Liver (tissue), 9 donors: Measurements from ENCODE around the gene RADIL. TPM values are rescaled to one million over a fixed set of nuclear protein-coding genes. Genes with fewer than 3 reads are reported as not detected.

Source experiments
- DNase-seq: peaks from one replicate; pipeline ENCODE4 v3.0.0-alpha.2; 2017; ENCODE audit warnings: low spot score
- H3K27ac ChIP-seq, 2 donors: one replicate each; pipeline ENCODE4 v1.7.0; 2013; ENCODE audit warnings: inconsistent platforms in 2 of 2, low read length in 2 of 2, control low read depth in 1 of 2, low read depth in 1 of 2, mild to moderate bottlenecking in 1 of 2
- H3K27me3 ChIP-seq, 4 donors: one replicate each; pipeline versions ENCODE4 v1.6.1 to v1.7.0; 2013; ENCODE audit warnings: low read length in 3 of 4, inconsistent platforms in 1 of 4, mild to moderate bottlenecking in 1 of 4, moderate library complexity in 1 of 4; ENCODE audit not compliant: control insufficient read depth in 4 of 4, insufficient read depth in 4 of 4
- H3K36me3 ChIP-seq, 4 donors: one replicate each; pipeline versions ENCODE4 v1.6.1 to v1.7.0; 2013; ENCODE audit warnings: low read length in 3 of 4, mild to moderate bottlenecking in 3 of 4, low read depth in 1 of 4, moderate library complexity in 1 of 4; ENCODE audit not compliant: control insufficient read depth in 4 of 4, insufficient read depth in 3 of 4
- H3K4me1 ChIP-seq, 4 donors: one replicate each; pipeline versions ENCODE4 v1.6.1 to v1.7.0; 2013; ENCODE audit warnings: low read length in 3 of 4, mild to moderate bottlenecking in 3 of 4, moderate library complexity in 1 of 4; ENCODE audit not compliant: control insufficient read depth in 4 of 4, insufficient read depth in 4 of 4
- H3K4me3 ChIP-seq, 3 donors: one replicate each; pipeline versions ENCODE4 v1.6.1 to v1.7.0; 2013; ENCODE audit warnings: low read length in 3 of 3, control low read depth in 1 of 3, low read depth in 1 of 3, mild to moderate bottlenecking in 1 of 3
- H3K9ac ChIP-seq, 2 donors: one replicate each; pipeline ENCODE4 v1.7.0; 2013; ENCODE audit warnings: low read length in 2 of 2, mild to moderate bottlenecking in 2 of 2, moderate library complexity in 2 of 2, control low read depth in 1 of 2, low read depth in 1 of 2
- H3K9me3 ChIP-seq, 4 donors: one replicate each; pipeline versions ENCODE4 v1.6.1 to v1.7.0; 2013; ENCODE audit warnings: low read length in 3 of 4; ENCODE audit not compliant: control insufficient read depth in 4 of 4
- ATF3 ChIP-seq: IDR thresholded peaks from 2 replicates; pipeline ENCODE4 v1.6.1; 2016; ENCODE audit warnings: antibody characterized with exemption
- CTCF ChIP-seq: fragments of 150-350 bp; IDR thresholded peaks from 2 replicates; pipeline ENCODE4 v1.5.1; 2017; ENCODE audit warnings: improper control_type of control experiment, low read depth, low read length; ENCODE audit not compliant: missing input control
- EGR1 ChIP-seq, 2 donors: IDR thresholded peaks; 2 replicates each; pipeline ENCODE4 v1.6.1; 2016 to 2018; ENCODE audit warnings: antibody characterized with exemption in 2 of 2, low read depth in 2 of 2
- FOXA1 ChIP-seq: IDR thresholded peaks from 2 replicates; pipeline ENCODE4 v1.6.1; 2016; ENCODE audit warnings: antibody characterized with exemption
- FOXA2 ChIP-seq: IDR thresholded peaks from 2 replicates; pipeline ENCODE4 v1.6.1; 2016; ENCODE audit warnings: antibody characterized with exemption
- GABPA ChIP-seq, 2 donors: IDR thresholded peaks in 1 of 2; conservative IDR thresholded peaks in 1 of 2; 2 replicates each; pipeline ENCODE4 v1.6.1; 2016; ENCODE audit warnings: antibody characterized with exemption in 2 of 2, mild to moderate bottlenecking in 1 of 2, moderate library complexity in 1 of 2
- HNF4G ChIP-seq: IDR thresholded peaks from 2 replicates; pipeline ENCODE4 v1.6.1; 2016; ENCODE audit warnings: antibody characterized with exemption
- JUND ChIP-seq, 2 donors: IDR thresholded peaks; 2 replicates each; pipeline ENCODE4 v1.6.1; 2016; ENCODE audit warnings: antibody characterized with exemption in 2 of 2
- MAX ChIP-seq: IDR thresholded peaks from 2 replicates; pipeline ENCODE4 v1.6.1; 2016; ENCODE audit warnings: antibody characterized with exemption
- NR2F2 ChIP-seq: IDR thresholded peaks from 2 replicates; pipeline ENCODE4 v1.6.1; 2016; ENCODE audit warnings: antibody characterized with exemption
- RAD21 ChIP-seq, 2 donors: IDR thresholded peaks; 2 replicates each; pipeline ENCODE4 v1.6.1; 2016; ENCODE audit warnings: antibody characterized with exemption in 2 of 2, mild to moderate bottlenecking in 2 of 2
- RXRA ChIP-seq, 2 donors: IDR thresholded peaks; 2 replicates each; pipeline ENCODE4 v1.6.1; 2017 to 2018; ENCODE audit warnings: antibody characterized with exemption in 2 of 2, mild to moderate bottlenecking in 1 of 2
- YY1 ChIP-seq: IDR thresholded peaks from 2 replicates; pipeline ENCODE4 v1.6.1; 2016; ENCODE audit warnings: antibody characterized with exemption, mild to moderate bottlenecking
- ZBTB33 ChIP-seq: IDR thresholded peaks from 2 replicates; pipeline ENCODE4 v1.6.1; 2016; ENCODE audit warnings: antibody characterized with exemption
- WGBS: extraction: QIAGEN DNeasy Blood & Tissue Kit; methylation state at CpG from one replicate; pipeline ENCODE4 v1.1.7; 2013; 5-methylcytosine and 5-hydroxymethylcytosine counted together
- polyA plus RNA-seq, 2 donors: library from polyadenylated mRNA; stranded (reverse) in 1 of 2; unstranded in 1 of 2; fragments of 200-250 nt in 1 of 2; fragments of >200 nt in 1 of 2; fragmentation: Nextera tagmentation in 1 of 2; extraction: Ambion mirVana in 1 of 2; gene quantifications; one replicate each; pipeline versions ENCODE4 v1.2.1 to v1.2.3, GENCODE V29; 2013 to 2015
- total RNA-seq, 2 donors: library from RNA; depleted of rRNA; stranded (reverse); fragments of >200 nt; gene quantifications; one replicate each; pipeline ENCODE4 v1.2.3, GENCODE V29; 2014
- donor health status: healthy.
- donor health status: healthy.
- donor health status: healthy.
- donor health status: healthy.
- donor health status: healthy.

The RADIL gene
- total and polyA plus RNA-seq, 4 donors, result 0.14 to 0.25 (median 0.21) TPM; not detected in 1

- Histone ChIP-seq H3K9ac (no peak overlapping the region), H3K27ac (no peak overlapping the region), H3K9me3 (no peaks in the 10 kb centered on the region), H3K4me1 (no peaks in the 10 kb centered on the region), H3K27me3 (no peaks in the 10 kb centered on the region), H3K4me3 (no peak overlapping the region), H3K36me3 (peaks cover 17 to 61% (median 41%) of the 10 kb centered on the region in 4 donors)
- WGBS, result 97% methylated on average over 54 of the region's 54 CpGs
- DNase-seq, result no peak
- TF ChIP-seq NR2F2, result no peak
These were observed 121.1 kb downstream of the RADIL start for GRCh38 chr7:4762121-4763055.

- H3K27ac ChIP-seq, result no peak overlapping the region
- H3K36me3 ChIP-seq, result peaks cover 17 to 66% (median 41%) of the 10 kb centered on the region in 4 donors
- no peak overlapping the region for H3K4me3 ChIP-seq
- H3K4me1 ChIP-seq, result no peaks in the 10 kb centered on the region
- H3K27me3 ChIP-seq, result no peaks in the 10 kb centered on the region
- H3K9me3 ChIP-seq, result no peaks in the 10 kb centered on the region
- 96% methylated on average over 26 of the region's 26 CpGs for WGBS
- DNase-seq, result no peak
- TF ChIP-seq YY1 (no peak), NR2F2 (no peak), FOXA2 (no peak), ATF3 (no peak), ZBTB33 (no peak), EGR1 (IDR thresholded peaks at IDR 0.05; ENCODE audit: low read depth in 2 of 2) (no peak), JUND (IDR thresholded peaks at IDR 0.05) (no peak), MAX (no peak), RXRA (IDR thresholded peaks at IDR 0.05) (no peak), HNF4G (no peak), GABPA (IDR thresholded peaks at IDR 0.05 in 1 of 2, conservative IDR thresholded peaks at IDR 0.05 in 1 of 2) (no peak), CTCF (no peak), FOXA1 (no peak), RAD21 (IDR thresholded peaks at IDR 0.05) (no peak)
- H3K9ac ChIP-seq, result no peak overlapping the region
These were observed 122.6 kb downstream of the RADIL start for GRCh38 chr7:4760952-4761351.
